ENCODE data around the gene FAAP20. TPM values are rescaled to one million over a fixed set of nuclear protein-coding genes. Genes with fewer than 3 reads are reported as not detected.

FAAP20 gene
- total RNA-seq, 2 donors from 2014 or later = 35.4 to 41.4 TPM

- no peak for DNase-seq
- intact Hi-C loops (cut with DNase I) = no loop called here
- ATAC-seq = no peak
Measured at GRCh38 chr1:2185880-2186855, 8.4 kb downstream of the FAAP20 start.

- intact Hi-C loops (cut with DNase I) = no loop called here
Measured at GRCh38 chr1:2184934-2185333, 9.6 kb downstream of the FAAP20 start.

GRCh38 chr1:2184531-2184930 is 10.0 kb downstream of the FAAP20 start:
- ATAC-seq = no peak
- no peak for DNase-seq
- intact Hi-C loops (cut with DNase I) = no loop called here

More at GRCh38 chr1:2184934-2185333, 9.6 kb downstream of the FAAP20 start:
- DNase-seq (no peak), ATAC-seq (no peak)

- DNase-seq = no peak
- no peak for ATAC-seq
- intact Hi-C loops (cut with DNase I) = no loop called here
Measured at GRCh38 chr1:2183937-2184334, 10.6 kb downstream of the FAAP20 start.

GRCh38 chr1:2182376-2182775 is 12.2 kb downstream of the FAAP20 start:
- intact Hi-C loops (cut with DNase I) = no loop called here
- DNase-seq (no peak), ATAC-seq (no peak)

- DNase-seq (no peak), ATAC-seq (no peak)
- intact Hi-C loops (cut with DNase I) = no loop called here
Measured at GRCh38 chr1:2181752-2182151, 12.8 kb downstream of the FAAP20 start.

GRCh38 chr1:2181271-2181670 is 13.3 kb downstream of the FAAP20 start:
- ATAC-seq (no peak), DNase-seq (no peak)
- intact Hi-C loops (cut with DNase I) = no loop called here

GRCh38 chr1:2180297-2181245 is 14.0 kb downstream of the FAAP20 start:
- intact Hi-C loops (cut with DNase I) = no loop called here
- ATAC-seq (no peak), DNase-seq (no peak)

GRCh38 chr1:2179283-2180013 is 15.1 kb downstream of the FAAP20 start:
- ATAC-seq = no peak
- intact Hi-C loops (cut with DNase I) = no loop called here
- no peak for DNase-seq

GRCh38 chr1:2178875-2179274 is 15.7 kb downstream of the FAAP20 start:
- no peak for DNase-seq
- intact Hi-C loops (cut with DNase I) = no loop called here
- ATAC-seq = no peak

- ATAC-seq (no peak), DNase-seq (no peak)
- intact Hi-C loops (cut with DNase I) = no loop called here
Measured at GRCh38 chr1:2177946-2178538, 16.5 kb downstream of the FAAP20 start.

GRCh38 chr1:2177541-2177940 is 17.0 kb downstream of the FAAP20 start:
- ATAC-seq (no peak), DNase-seq (no peak)
- intact Hi-C loops (cut with DNase I) = no loop called here

- intact Hi-C loops (cut with DNase I) = no loop called here
- no peak for DNase-seq
- no peak for ATAC-seq
Measured at GRCh38 chr1:2176615-2177014, 18.0 kb downstream of the FAAP20 start.

- intact Hi-C loops (cut with DNase I) = loop anchor here in 1 of 2 donors (2.0 kb wide), 1 partner anchor 43 kb away; no protein-coding TSS in a partner anchor
- no peak for DNase-seq
Measured at GRCh38 chr1:2175681-2176454, 18.7 kb downstream of the FAAP20 start.

GRCh38 chr1:2175055-2175414 is 19.5 kb downstream of the FAAP20 start:
- intact Hi-C loops (cut with DNase I) = loop anchor here in 1 of 2 donors (2.0 kb wide), 1 partner anchor 42 kb away; no protein-coding TSS in a partner anchor
- DNase-seq = no peak
- ATAC-seq = no peak

More at GRCh38 chr1:2175681-2176454, 18.7 kb downstream of the FAAP20 start:
- no peak for ATAC-seq

GRCh38 chr1:2174348-2175054 is 20.1 kb downstream of the FAAP20 start:
- intact Hi-C loops (cut with DNase I) = loop anchor here in 1 of 2 donors (2.0 kb wide), 1 partner anchor 42 kb away; no protein-coding TSS in a partner anchor
- peak; percentile 63 for DNase-seq
- ATAC-seq = peak; percentile 72 to 79

Data from left cardiac atrium (tissue), 4 donors.